LNCaP clone FGC (cell line): ENCODE data around the gene OR52E2.

Experiments used
- DNase-seq: peaks from one replicate; pipeline ENCODE4 v3.0.0-alpha.2; 2011; ENCODE audit warnings: low read depth
- H3K4me3 ChIP-seq: 2 replicates; pipeline ENCODE4 v1.5.1; 2011; ENCODE audit warnings: mild to moderate bottlenecking, low read depth, low read length, control low read depth
- TF ChIP-seq, protein P1 (sequence below): IDR thresholded peaks from 2 replicates; pipeline ENCODE4 v1.5.1; 2012; ENCODE audit warnings: mild to moderate bottlenecking; ENCODE audit not compliant: control insufficient read depth, insufficient read depth; ENCODE audit errors: extremely low read depth

OR52E2 gene

GRCh38 chr11:5046754-5047330 lies 12.6 kb downstream of the OR52E2 start:
- TF ChIP-seq, protein P1, sequence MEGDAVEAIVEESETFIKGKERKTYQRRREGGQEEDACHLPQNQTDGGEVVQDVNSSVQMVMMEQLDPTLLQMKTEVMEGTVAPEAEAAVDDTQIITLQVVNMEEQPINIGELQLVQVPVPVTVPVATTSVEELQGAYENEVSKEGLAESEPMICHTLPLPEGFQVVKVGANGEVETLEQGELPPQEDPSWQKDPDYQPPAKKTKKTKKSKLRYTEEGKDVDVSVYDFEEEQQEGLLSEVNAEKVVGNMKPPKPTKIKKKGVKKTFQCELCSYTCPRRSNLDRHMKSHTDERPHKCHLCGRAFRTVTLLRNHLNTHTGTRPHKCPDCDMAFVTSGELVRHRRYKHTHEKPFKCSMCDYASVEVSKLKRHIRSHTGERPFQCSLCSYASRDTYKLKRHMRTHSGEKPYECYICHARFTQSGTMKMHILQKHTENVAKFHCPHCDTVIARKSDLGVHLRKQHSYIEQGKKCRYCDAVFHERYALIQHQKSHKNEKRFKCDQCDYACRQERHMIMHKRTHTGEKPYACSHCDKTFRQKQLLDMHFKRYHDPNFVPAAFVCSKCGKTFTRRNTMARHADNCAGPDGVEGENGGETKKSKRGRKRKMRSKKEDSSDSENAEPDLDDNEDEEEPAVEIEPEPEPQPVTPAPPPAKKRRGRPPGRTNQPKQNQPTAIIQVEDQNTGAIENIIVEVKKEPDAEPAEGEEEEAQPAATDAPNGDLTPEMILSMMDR = no peak
- no peak for DNase-seq
- H3K4me3 ChIP-seq = no peak overlapping the region

- DNase-seq = no peak
- TF ChIP-seq, protein P1 = no peak
- no peak within 1 kb of the TSS for H3K4me3 ChIP-seq
Measured at GRCh38 chr11:5046226-5046625, 13.2 kb downstream of the OR52E2 start, which contains the start of gene OR52J3. TSS of gene OR52J3 (plus strand) at chr11:5046526. CDS start at chr11:5046526, 0 bp downstream.

DNA sequence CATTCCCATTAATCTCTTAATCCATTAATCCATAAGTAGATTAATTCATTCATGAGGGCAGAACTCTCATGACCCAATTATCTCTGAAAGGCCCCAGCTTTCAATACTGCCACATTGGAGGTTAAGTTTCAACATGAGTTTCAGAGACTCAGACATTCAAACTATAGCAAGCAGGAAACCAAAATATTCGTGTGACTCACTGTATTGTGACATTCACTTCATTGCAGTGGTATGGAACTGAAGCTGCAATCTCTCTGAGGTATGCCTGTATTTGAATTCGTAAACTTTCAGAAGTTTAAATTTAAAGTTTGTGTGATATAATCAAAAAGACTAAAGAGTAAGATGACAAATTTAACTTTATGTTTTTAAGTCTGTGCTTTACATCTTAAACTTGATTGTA lies 16.0 kb downstream of the OR52E2 start:
- no peak for DNase-seq

GRCh38 chr11:5042091-5042490 lies 17.3 kb downstream of the OR52E2 start:
- DNase-seq = no peak
- TF ChIP-seq, protein P1 = no peak
- no peak overlapping the region for H3K4me3 ChIP-seq

More for the DNA sequence above, 16.0 kb downstream of the OR52E2 start:
- no peak overlapping the region for H3K4me3 ChIP-seq
- TF ChIP-seq, protein P1 = no peak

- TF ChIP-seq, protein P1 = no peak
- no peak for DNase-seq
- H3K4me3 ChIP-seq = no peak overlapping the region
Measured at GRCh38 chr11:5040876-5041275, 18.6 kb downstream of the OR52E2 start.

DNA sequence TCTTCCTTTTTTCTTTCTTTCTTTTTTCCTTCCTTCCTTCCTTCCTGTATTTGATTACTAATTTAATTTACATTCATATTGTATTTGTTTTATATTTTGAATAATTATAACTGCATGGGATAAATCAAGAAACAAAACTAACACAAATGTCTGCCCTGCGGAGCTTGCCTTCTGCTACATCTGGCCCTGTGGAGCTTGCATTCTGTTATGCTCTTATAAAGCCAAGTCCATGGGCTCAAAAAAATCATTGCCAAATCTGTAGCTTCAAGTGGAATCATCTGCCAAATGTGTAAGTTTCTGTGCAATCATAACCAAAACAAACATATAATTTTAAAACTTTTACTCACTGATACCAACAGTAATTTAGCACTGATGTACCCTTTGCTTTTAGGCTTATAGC lies 21.1 kb downstream of the OR52E2 start:
- H3K4me3 ChIP-seq = no peak overlapping the region
- DNase-seq = no peak
- TF ChIP-seq, protein P1 = no peak

- DNase-seq = no peak
- TF ChIP-seq, protein P1 = no peak
Measured at GRCh38 chr11:5037926-5038325, 21.5 kb downstream of the OR52E2 start.

More at GRCh38 chr11:5037926-5038325, 21.5 kb downstream of the OR52E2 start:
- no peak overlapping the region for H3K4me3 ChIP-seq
